BLaER1 treated with 17β-estradiol and CSF1 and Interleukin-3, amounts not matched to agents 10 nM and 100 nM (cell line): ENCODE results near the gene LCN9.
"Not testable (repeated sequence)": the region's sequence is repeated elsewhere in the genome, so short reads cannot be mapped to it uniquely, and the experiment has no call there.

Source experiments
- H3K27ac ChIP-seq, 11 experiments: shearing (Covaris generic); formaldehyde crosslinking; 2 replicates each; pipeline ENCODE4 v1.8.1; 2022
- H3K27me3 ChIP-seq, 11 experiments: shearing (Covaris generic); formaldehyde crosslinking; 2 replicates each; pipeline ENCODE4 v1.8.1; 2022
- H3K36me3 ChIP-seq, 11 experiments: shearing (Covaris generic); formaldehyde crosslinking; 2 replicates each; pipeline ENCODE4 v1.8.1; 2022
- H3K4me1 ChIP-seq, 10 experiments: shearing (Covaris generic); formaldehyde crosslinking; 2 replicates each; pipeline ENCODE4 v1.8.1; 2022
- H3K4me2 ChIP-seq, 11 experiments: shearing (Covaris generic); formaldehyde crosslinking; 2 replicates each; pipeline ENCODE4 v1.8.1; 2022
- H3K4me3 ChIP-seq, 10 experiments: shearing (Covaris generic); formaldehyde crosslinking; 2 replicates each; pipeline ENCODE4 v1.8.1; 2022
- H3K9ac ChIP-seq, 11 experiments: shearing (Covaris generic); formaldehyde crosslinking; 2 replicates each; pipeline ENCODE4 v1.8.1; 2022
- H3K9me3 ChIP-seq, 11 experiments: shearing (Covaris generic); formaldehyde crosslinking; replicated peaks in 1 of 11; 2 replicates each; pipeline ENCODE4 v1.8.1; 2022
- H4K20me1 ChIP-seq, 11 experiments: shearing (Covaris generic); formaldehyde crosslinking; 2 replicates each; pipeline ENCODE4 v1.8.1; 2022
- Cebpa-rat ChIP-seq, 11 experiments: shearing (Covaris generic); IDR thresholded peaks; 2 replicates each; pipeline ENCODE4 v1.8.1; 2022

Gene LCN9

DNA sequence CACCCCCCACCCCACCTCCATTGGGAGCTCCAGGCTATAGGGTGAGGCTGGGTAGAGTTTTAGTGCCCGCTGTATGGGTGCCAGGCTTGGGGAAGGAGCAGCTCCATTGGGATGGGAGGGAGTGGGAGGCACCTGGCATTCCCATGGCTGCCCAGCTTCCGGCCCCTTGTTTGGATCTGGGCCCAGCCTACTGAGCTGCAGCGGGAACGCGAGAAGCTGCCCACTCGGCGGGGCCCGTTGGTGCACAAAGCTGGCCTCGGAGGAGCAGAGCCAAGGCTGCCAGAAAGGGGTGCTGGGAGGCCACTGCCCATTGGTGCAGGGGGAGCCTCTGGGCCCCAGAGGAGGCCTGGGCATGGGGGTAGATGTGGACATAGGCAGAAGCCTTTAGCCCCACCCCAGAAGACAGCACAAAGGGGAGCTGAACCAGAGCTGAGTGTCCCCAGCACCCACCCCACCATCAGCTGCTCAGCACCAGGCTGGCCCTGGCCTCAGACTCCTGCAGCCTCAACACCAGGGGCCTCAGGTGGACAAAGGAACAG lies 4.4 kb downstream of the LCN9 start:
- TF ChIP-seq Cebpa-rat (IDR thresholded peaks at IDR 0.05): no peak
- H3K4me3 ChIP-seq: no peak overlapping the region
- H4K20me1 ChIP-seq: no peaks in the 10 kb centered on the region
- H3K27me3 ChIP-seq: no peaks in the 10 kb centered on the region; a peak in 1 of 22 replicates
- H3K36me3 ChIP-seq: no peaks in the 10 kb centered on the region
- H3K27ac ChIP-seq: no peak overlapping the region
- no peak overlapping the region for H3K4me2 ChIP-seq
- H3K9me3 ChIP-seq: peaks cover 6 to 16% (median 14%) of the 10 kb centered on the region in 11 experiments; a peak in 14 of 22 replicates
- peaks cover 0 to 9% (median 8%) of the 10 kb centered on the region in 10 experiments; a peak in 12 of 20 replicates for H3K4me1 ChIP-seq
- no peak overlapping the region for H3K9ac ChIP-seq

DNA sequence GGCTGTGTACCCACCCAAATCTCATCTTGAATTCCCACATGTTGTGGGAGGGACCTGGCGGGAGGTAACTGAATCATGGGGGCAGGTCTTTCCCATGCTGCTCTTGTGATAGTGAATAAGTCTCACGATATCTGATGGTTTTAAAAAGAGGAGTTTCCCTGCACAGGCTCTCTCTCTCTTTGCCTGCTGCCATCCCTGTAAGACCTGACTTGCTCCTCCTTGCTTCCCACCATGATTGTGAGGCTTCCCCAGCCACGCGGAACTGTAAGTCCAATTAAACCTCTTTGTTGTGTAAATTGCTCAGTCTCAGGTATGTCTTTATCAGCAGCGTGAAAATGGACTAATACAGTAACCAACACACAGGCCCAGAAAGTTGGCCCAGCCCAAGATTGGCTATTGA lies 5.9 kb downstream of the LCN9 start:
- not testable (repeated sequence) for H3K4me1 ChIP-seq, H3K4me2 ChIP-seq, H3K27me3 ChIP-seq, H3K27ac ChIP-seq, H4K20me1 ChIP-seq, H3K36me3 ChIP-seq, H3K4me3 ChIP-seq, H3K9ac ChIP-seq
- peaks cover 6 to 16% (median 14%) of the 10 kb centered on the region in 11 experiments; a peak in 14 of 22 replicates for H3K9me3 ChIP-seq

DNA sequence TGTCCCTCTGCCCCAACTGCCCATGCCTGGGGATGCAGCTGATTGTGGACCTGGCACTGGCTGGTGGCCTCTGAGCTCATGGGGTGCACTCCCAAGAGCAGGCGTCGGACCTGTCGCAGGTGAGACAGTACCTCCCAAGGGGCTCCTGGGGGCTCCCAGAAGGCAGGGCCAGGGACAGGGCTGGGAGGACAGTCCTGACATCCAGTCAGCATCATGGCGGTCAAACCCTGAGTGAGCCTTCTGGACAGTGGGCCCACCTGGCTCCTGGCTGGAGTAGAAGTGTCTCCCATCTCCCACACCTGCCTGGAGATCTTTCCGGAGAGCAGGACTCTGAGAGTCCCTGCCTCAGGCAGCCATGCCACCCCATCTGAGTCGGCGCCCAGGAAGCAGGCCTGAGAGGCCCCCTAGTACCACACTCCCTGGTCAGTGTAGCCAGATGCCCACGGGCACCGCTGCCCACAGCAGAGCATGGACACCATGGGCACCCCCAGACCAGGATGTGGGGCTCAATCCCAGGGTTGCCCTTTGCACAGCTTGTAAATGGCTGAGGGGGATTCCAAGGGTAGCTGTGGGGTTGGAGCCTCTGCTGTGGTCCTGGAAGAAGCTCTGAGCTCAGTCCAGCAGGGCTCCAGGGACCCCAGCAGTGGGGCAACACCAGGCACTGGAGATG lies 6.6 kb downstream of the LCN9 start:
- Histone ChIP-seq H3K4me2 (no peak overlapping the region), H3K27me3 (no peaks in the 10 kb centered on the region; a peak in 1 of 22 replicates), H3K9ac (no peak overlapping the region), H3K36me3 (no peaks in the 10 kb centered on the region), H3K27ac (no peak overlapping the region), H3K9me3 (peaks cover 6 to 16% (median 14%) of the 10 kb centered on the region in 11 experiments; a peak in 14 of 22 replicates), H3K4me1 (peaks cover 0 to 9% (median 8%) of the 10 kb centered on the region in 10 experiments; a peak in 12 of 20 replicates), H4K20me1 (no peaks in the 10 kb centered on the region), H3K4me3 (no peak overlapping the region)
- no peak for TF ChIP-seq Cebpa-rat (IDR thresholded peaks at IDR 0.05)

DNA sequence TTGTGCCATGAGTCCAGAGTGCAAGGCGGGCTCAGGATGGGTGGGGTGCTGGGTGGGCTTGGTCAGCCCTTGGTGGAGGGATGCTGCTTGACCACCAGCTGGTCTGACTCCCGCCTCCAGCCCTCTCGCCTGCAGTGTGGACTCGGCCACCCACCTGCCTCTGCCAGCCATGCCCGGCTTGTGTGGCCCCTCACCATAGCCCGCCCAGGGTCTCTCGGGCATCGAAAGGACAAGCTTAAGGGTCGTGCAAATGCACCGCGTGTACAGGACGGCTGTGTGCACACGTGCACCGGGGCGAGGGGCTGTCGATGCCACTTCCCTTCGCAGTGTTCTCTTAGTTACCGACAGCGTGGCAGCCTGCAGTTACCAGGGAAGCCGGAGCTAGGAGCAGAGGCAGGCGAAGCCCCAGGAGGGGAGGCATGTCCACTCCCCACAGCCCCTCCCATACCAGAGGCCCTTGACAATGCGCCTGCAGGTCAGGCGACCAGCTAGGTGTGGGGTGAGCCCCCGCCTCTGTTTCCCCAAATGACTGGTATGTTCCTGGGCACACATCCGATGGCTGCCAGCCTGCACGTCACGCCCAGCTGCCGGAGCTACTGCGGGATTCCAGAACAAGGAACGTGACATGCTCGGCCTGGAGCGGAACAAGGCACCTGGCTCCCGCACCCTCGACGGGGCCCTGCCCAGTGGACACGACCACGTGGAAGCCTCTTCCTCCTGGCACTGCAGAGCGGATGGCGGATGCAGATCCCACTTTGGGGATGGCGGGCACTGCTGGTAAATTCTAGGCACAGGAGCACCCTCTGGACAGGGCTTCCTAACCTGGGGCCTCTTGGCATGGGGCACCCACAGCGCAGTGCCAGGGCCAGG lies 7.8 kb downstream of the LCN9 start:
- no peaks in the 10 kb centered on the region for H4K20me1 ChIP-seq
- no peak overlapping the region for H3K27ac ChIP-seq
- peaks cover 0 to 5% (median 4%) of the 10 kb centered on the region in 10 experiments; a peak in 12 of 20 replicates for H3K4me1 ChIP-seq
- H3K36me3 ChIP-seq: no peaks in the 10 kb centered on the region
- no peak overlapping the region for H3K4me2 ChIP-seq
- TF ChIP-seq Cebpa-rat (IDR thresholded peaks at IDR 0.05): no peak
- H3K9me3 ChIP-seq: peaks cover 6 to 16% (median 14%) of the 10 kb centered on the region in 11 experiments; a peak in 14 of 22 replicates
- H3K4me3 ChIP-seq: no peak overlapping the region
- no peak overlapping the region for H3K9ac ChIP-seq
- no peaks in the 10 kb centered on the region for H3K27me3 ChIP-seq

DNA sequence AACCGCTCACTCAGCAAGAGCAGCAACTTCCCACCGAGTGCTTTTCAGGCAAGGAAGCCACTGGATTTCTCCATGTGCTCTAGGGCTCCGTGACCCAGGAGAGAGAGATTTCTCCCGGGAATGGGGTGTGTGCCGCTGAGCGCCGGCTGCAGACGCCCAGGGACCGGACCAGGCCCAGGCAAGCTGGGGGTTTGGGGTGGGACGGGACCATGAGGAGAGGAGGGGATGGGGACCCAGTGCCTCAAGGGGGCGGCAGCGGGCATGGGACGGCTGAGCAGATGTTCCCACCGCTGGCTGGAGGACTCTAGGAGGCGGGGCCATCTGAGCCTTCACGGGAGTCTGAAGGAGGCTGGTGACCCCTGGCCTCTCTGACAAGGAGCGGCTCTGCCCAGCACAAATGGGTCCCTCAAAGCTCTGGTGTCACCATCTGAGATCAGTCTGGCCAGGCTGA lies 8.5 kb downstream of the LCN9 start:
- Histone ChIP-seq H3K27me3 (no peaks in the 10 kb centered on the region), H3K4me3 (no peak overlapping the region), H4K20me1 (no peaks in the 10 kb centered on the region), H3K4me1 (no peaks in the 10 kb centered on the region), H3K36me3 (no peaks in the 10 kb centered on the region), H3K27ac (no peak overlapping the region), H3K4me2 (no peak overlapping the region), H3K9ac (no peak overlapping the region), H3K9me3 (peaks cover 6 to 16% (median 14%) of the 10 kb centered on the region in 11 experiments; a peak in 14 of 22 replicates)
- TF ChIP-seq Cebpa-rat (IDR thresholded peaks at IDR 0.05): no peak

DNA sequence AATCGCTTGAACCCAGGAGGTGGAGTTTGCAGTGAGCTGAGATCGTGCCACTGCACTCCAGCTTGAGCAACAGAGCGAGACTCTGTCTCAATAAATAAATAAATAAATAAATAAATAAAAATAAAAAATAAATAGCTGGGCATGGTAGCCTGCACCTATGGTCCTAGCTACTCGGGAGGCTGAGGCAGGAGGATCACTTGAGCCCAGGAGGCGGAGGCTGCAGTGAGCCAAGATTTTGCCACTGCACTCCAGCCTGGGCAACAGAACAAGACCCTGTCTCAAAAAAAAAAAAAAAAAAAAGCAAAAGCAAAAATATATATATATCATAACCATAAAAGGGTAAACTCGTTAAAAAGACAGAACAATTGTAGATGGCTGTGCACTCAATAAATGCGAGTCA lies 9.7 kb downstream of the LCN9 start:
- H3K27ac ChIP-seq, H3K4me2 ChIP-seq, H3K36me3 ChIP-seq, H3K4me1 ChIP-seq, H3K9ac ChIP-seq, H3K4me3 ChIP-seq, H3K27me3 ChIP-seq, H4K20me1 ChIP-seq: not testable (repeated sequence)
- H3K9me3 ChIP-seq: peaks cover 6 to 16% (median 14%) of the 10 kb centered on the region in 11 experiments; a peak in 14 of 22 replicates

DNA sequence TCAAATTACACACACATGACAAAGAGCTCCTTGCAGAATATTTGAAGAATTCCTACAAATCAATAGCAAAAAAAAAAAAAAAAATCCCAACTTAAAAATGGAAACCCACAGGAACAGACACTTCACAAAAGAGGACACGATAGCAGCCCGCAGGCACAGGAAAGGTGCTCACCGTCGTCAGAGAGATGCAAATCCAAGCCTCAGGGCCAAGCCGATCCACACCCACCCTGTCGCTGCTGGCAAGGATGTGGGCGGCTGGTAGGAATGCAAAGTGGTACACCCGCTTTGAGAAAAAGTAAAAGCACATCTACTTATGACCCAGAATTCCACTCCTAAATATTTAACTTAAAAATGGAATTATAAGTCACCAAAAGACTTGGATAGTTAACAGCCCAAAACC lies 10.8 kb downstream of the LCN9 start:
- Histone ChIP-seq H3K9ac (no peak overlapping the region), H3K4me3 (no peak overlapping the region), H3K4me1 (no peaks in the 10 kb centered on the region), H3K36me3 (no peaks in the 10 kb centered on the region), H3K9me3 (peaks cover 5 to 11% (median 8%) of the 10 kb centered on the region in 11 experiments; a peak in 14 of 22 replicates), H3K4me2 (no peak overlapping the region), H3K27me3 (no peaks in the 10 kb centered on the region), H4K20me1 (peaks cover 0 to 3% (median 0%) of the 10 kb centered on the region in 11 experiments; a peak in 2 of 22 replicates), H3K27ac (no peak overlapping the region)
- no peak for TF ChIP-seq Cebpa-rat (IDR thresholded peaks at IDR 0.05)

DNA sequence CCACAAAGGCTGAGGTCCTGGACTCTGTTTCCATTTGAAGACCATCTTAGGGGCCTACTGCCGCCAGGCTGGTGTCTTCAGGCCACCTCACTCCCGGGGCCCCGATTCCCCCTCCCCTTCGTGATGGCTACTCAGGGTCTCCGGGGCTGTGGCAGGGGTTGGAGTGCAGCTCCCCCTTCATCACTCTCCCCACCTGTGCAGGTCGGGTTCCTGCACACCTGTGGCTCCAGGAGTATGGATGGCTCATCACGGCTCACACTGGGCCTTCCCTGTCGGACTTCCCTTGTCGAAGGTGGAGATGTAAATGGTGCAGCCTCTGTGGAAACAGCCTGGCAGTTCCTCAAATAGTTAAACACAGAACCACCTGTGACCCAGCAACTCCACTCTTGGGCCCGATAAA lies 11.9 kb downstream of the LCN9 start:
- no peak for TF ChIP-seq Cebpa-rat (IDR thresholded peaks at IDR 0.05)
- Histone ChIP-seq H3K4me3 (no peak overlapping the region), H3K27me3 (no peaks in the 10 kb centered on the region)

DNA sequence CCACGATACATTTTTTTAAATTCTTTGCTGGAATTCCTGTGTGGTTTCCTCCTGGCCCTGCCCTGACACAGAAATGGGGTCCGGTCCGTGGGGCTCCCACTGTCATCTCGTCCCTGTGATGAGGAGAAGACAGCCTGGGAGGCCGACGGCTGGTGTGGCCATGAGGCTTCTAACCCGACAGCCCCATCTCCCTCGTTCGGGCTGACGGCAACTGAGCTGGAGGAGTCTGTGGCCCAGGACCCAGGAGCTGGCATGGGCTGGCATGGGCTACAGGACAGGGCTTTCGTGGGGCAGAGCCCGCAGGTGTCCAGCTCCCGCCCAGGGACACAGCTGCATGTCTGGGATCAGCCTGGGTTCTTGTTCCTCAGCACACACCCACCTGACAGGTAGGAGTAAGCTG lies 13.8 kb downstream of the LCN9 start:
- Histone ChIP-seq H3K36me3 (no peaks in the 10 kb centered on the region), H3K9ac (no peak overlapping the region), H4K20me1 (peaks cover 0 to 3% (median 0%) of the 10 kb centered on the region in 11 experiments; a peak in 3 of 22 replicates), H3K27ac (no peak overlapping the region), H3K4me1 (no peaks in the 10 kb centered on the region), H3K4me2 (no peak overlapping the region), H3K4me3 (no peak overlapping the region), H3K9me3 (no peaks in the 10 kb centered on the region), H3K27me3 (no peaks in the 10 kb centered on the region)
- TF ChIP-seq Cebpa-rat (IDR thresholded peaks at IDR 0.05): no peak

More for the DNA sequence above, 11.9 kb downstream of the LCN9 start:
- Histone ChIP-seq H3K9me3 (peaks cover 0 to under 1% (median 0%) of the 10 kb centered on the region in 11 experiments; a peak in 2 of 22 replicates), H3K36me3 (no peaks in the 10 kb centered on the region), H3K27ac (no peak overlapping the region), H3K4me2 (no peak overlapping the region), H3K4me1 (no peaks in the 10 kb centered on the region), H4K20me1 (peaks cover 0 to 3% (median 0%) of the 10 kb centered on the region in 11 experiments; a peak in 2 of 22 replicates), H3K9ac (no peak overlapping the region)
